Parathyroid adenoma (tissue), 2 donors: ENCODE results near the gene NSG1.

Experiments
- H2AFZ ChIP-seq: fragments of 300-600 bp; sonication (generic); one replicate; pipeline ENCODE4 v1.7.0; 2017; ENCODE audit warnings: antibody characterized with exemption, mild to moderate bottlenecking
- H3K27ac ChIP-seq: fragments of 300-600 bp; sonication (generic); one replicate; pipeline ENCODE4 v1.7.0; 2017
- H3K27me3 ChIP-seq: fragments of 300-600 bp; sonication (generic); one replicate; pipeline ENCODE4 v1.7.0; 2017; ENCODE audit warnings: low read length; ENCODE audit not compliant: control insufficient read depth, insufficient read depth
- H3K36me3 ChIP-seq: fragments of 300-600 bp; sonication (generic); one replicate; pipeline ENCODE4 v1.7.0; 2017; ENCODE audit warnings: low read length; ENCODE audit not compliant: control insufficient read depth, insufficient read depth
- H3K4me1 ChIP-seq: fragments of 300-600 bp; sonication (generic); one replicate; pipeline ENCODE4 v1.7.0; 2017; ENCODE audit warnings: control low read depth
- H3K4me2 ChIP-seq: fragments of 300-600 bp; sonication (generic); one replicate; pipeline ENCODE4 v1.7.0; 2017; ENCODE audit warnings: low read length
- H3K4me3 ChIP-seq: fragments of 300-600 bp; sonication (generic); one replicate; pipeline ENCODE4 v1.7.0; 2017; ENCODE audit warnings: low read depth, low read length
- H3K79me2 ChIP-seq: fragments of 300-600 bp; sonication (generic); one replicate; pipeline ENCODE4 v1.7.0; 2017; ENCODE audit warnings: control low read depth
- H3K9ac ChIP-seq: fragments of 300-600 bp; sonication (generic); one replicate; pipeline ENCODE4 v1.7.0; 2017; ENCODE audit warnings: mild to moderate bottlenecking
- H3K9me3 ChIP-seq: fragments of 300-600 bp; sonication (generic); one replicate; pipeline ENCODE4 v1.7.0; 2017; ENCODE audit warnings: low read length; ENCODE audit not compliant: control insufficient read depth
- CTCF ChIP-seq: fragments of 300-600 bp; sonication (generic); IDR thresholded peaks from one replicate; pipeline ENCODE4 v1.7.0; 2017; ENCODE audit warnings: antibody characterized with exemption, mild to moderate bottlenecking
- donor health status: primary hyperparathyroidism.

The NSG1 gene

DNA sequence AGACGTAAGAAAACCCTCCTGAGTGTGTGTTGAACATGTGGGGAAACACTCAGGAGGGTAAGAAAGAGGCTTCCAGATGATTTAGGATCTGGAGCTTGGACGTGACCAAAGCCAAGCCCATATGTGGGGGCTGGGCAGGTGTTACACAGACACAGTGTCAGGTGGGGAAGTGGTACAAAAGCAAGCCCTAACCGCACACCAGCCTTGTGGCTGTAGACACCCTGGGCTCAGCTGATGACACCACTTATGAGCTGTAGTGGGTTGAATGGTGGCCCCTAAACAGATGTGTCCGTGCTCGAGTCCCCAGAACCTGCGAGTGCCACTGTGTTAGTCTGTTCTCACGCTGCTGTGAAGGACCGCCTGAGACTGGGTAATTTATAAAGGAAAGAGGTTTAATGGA is 25.0 kb upstream of the NSG1 start:
- no peak overlapping the region for H3K4me3 ChIP-seq
- H3K36me3 ChIP-seq: no peaks in the 10 kb centered on the region
- TF ChIP-seq CTCF: no peak
- H3K4me2 ChIP-seq: no peak overlapping the region
- H3K4me1 ChIP-seq: no peaks in the 10 kb centered on the region
- no peaks in the 10 kb centered on the region for H3K79me2 ChIP-seq
- no peaks in the 10 kb centered on the region for H3K9me3 ChIP-seq
- H3K27ac ChIP-seq: no peak overlapping the region
- no peak overlapping the region for H2AFZ ChIP-seq
- no peaks in the 10 kb centered on the region for H3K27me3 ChIP-seq
- no peak overlapping the region for H3K9ac ChIP-seq

DNA sequence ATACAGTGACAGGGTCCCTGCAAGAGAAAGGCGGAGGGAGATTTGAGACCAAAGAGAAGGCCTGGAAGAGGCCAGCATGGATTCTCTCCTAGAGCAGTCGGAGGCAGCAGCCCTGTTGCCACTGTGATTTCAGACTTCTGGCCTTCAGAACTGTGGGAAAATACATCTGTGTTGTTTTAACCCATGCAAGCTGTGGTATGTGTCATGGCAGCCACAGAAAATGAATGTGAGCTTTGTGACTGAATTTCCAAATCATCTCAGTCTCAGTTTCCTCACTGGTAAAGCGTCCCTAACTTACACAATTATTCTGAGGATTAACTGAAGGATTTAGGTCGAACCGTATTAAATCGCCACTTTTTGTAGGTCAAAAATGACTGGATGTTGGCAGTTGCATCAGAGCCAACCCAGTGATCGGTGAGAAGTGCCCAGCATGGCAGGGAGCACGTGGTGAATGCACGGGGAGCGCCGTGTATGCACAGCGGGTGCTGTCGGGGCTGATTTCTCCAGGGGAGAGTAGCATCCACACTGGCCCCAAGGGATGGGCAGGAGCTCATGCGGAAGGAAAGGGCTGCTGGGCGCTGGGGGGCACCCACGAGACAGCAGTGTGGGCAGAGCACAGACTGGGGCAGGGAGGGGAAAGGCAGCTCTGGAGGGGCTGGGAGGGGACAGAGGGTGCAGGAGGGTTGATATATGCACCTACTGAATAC is 23.8 kb upstream of the NSG1 start:
- Histone ChIP-seq H3K79me2 (no peaks in the 10 kb centered on the region), H3K4me3 (no peak overlapping the region), H3K9ac (no peak overlapping the region), H3K27me3 (no peaks in the 10 kb centered on the region), H3K4me2 (no peak overlapping the region), H3K4me1 (no peaks in the 10 kb centered on the region), H3K36me3 (no peaks in the 10 kb centered on the region), H3K27ac (no peak overlapping the region), H3K9me3 (no peaks in the 10 kb centered on the region), H2AFZ (no peak overlapping the region)
- TF ChIP-seq CTCF: no peak

- no peak overlapping the region for H3K4me3 ChIP-seq
- H3K4me1 ChIP-seq: no peaks in the 10 kb centered on the region
- no peak overlapping the region for H2AFZ ChIP-seq
- H3K27ac ChIP-seq: no peak overlapping the region
- H3K79me2 ChIP-seq: no peaks in the 10 kb centered on the region
- H3K9ac ChIP-seq: no peak overlapping the region
- no peaks in the 10 kb centered on the region for H3K27me3 ChIP-seq
- H3K4me2 ChIP-seq: no peak overlapping the region
- no peaks in the 10 kb centered on the region for H3K9me3 ChIP-seq
- no peak for TF ChIP-seq CTCF
- H3K36me3 ChIP-seq: no peaks in the 10 kb centered on the region
Measured at GRCh38 chr4:4364061-4364460, 22.8 kb upstream of the NSG1 start.

GRCh38 chr4:4364486-4365208 is 22.3 kb upstream of the NSG1 start:
- no peak overlapping the region for H3K4me2 ChIP-seq
- H3K9ac ChIP-seq: no peak overlapping the region
- no peaks in the 10 kb centered on the region for H3K9me3 ChIP-seq
- no peak overlapping the region for H3K27ac ChIP-seq
- H3K27me3 ChIP-seq: no peaks in the 10 kb centered on the region
- TF ChIP-seq CTCF: no peak
- H3K36me3 ChIP-seq: no peaks in the 10 kb centered on the region
- H3K4me1 ChIP-seq: no peaks in the 10 kb centered on the region
- H3K79me2 ChIP-seq: no peaks in the 10 kb centered on the region
- no peak overlapping the region for H2AFZ ChIP-seq
- H3K4me3 ChIP-seq: no peak overlapping the region
